Umbilical cord (tissue), 2 donors: ENCODE measurements around the gene FCHO2. TPM values are rescaled to one million over a fixed set of nuclear protein-coding genes. Genes with fewer than 3 reads are reported as not detected.
"Not testable (repeated sequence)": the region's sequence is repeated elsewhere in the genome, so short reads cannot be mapped to it uniquely, and the experiment has no call there.

Source experiments
- DNase-seq: peaks from one replicate; pipeline ENCODE4 v3.0.0-alpha.2; 2015; ENCODE audit warnings: low spot score
- total RNA-seq: library from RNA; depleted of rRNA; stranded (reverse); fragments of >200 nt; gene quantifications from one replicate; pipeline ENCODE4 v1.2.3, GENCODE V29; 2014; ENCODE audit warnings: low replicate concordance; ENCODE audit not compliant: insufficient read depth

FCHO2 gene
- total RNA-seq, 1 donor from 2014 or later, result 38.0 TPM

GRCh38 chr5:72955143-72955767 is 586 bp upstream of the FCHO2 start:
- no peak for DNase-seq

GRCh38 chr5:72956324-72957140 is 691 bp downstream of the FCHO2 start:
- peak; percentile 75 for DNase-seq

GRCh38 chr5:72957337-72957736 is 1.5 kb downstream of the FCHO2 start:
- DNase-seq, result no peak

- DNase-seq, result no peak
Measured at GRCh38 chr5:72959257-72959656, 3.4 kb downstream of the FCHO2 start.

GRCh38 chr5:72974481-72974880 is 18.6 kb downstream of the FCHO2 start:
- not testable (repeated sequence) for DNase-seq

- DNase-seq, result not testable (repeated sequence)
Measured at GRCh38 chr5:72976810-72977209, 21.0 kb downstream of the FCHO2 start.

- no peak for DNase-seq
Measured at GRCh38 chr5:72985719-72986118, 29.9 kb downstream of the FCHO2 start.

GRCh38 chr5:72988769-72989168 is 32.9 kb downstream of the FCHO2 start:
- no peak for DNase-seq

- no peak for DNase-seq
Measured at GRCh38 chr5:72991394-72991793, 35.6 kb downstream of the FCHO2 start.

GRCh38 chr5:72994578-72994977 is 38.7 kb downstream of the FCHO2 start:
- no peak for DNase-seq

- DNase-seq, result no peak
Measured at GRCh38 chr5:72996632-72997031, 40.8 kb downstream of the FCHO2 start.

- no peak for DNase-seq
Measured at GRCh38 chr5:72999916-73000315, 44.1 kb downstream of the FCHO2 start.

GRCh38 chr5:73005886-73006285 is 50.0 kb downstream of the FCHO2 start:
- no peak for DNase-seq

- peak; percentile 23 for DNase-seq
Measured at GRCh38 chr5:73007051-73007450, 51.2 kb downstream of the FCHO2 start.

GRCh38 chr5:73008831-73009230 is 53.0 kb downstream of the FCHO2 start:
- no peak for DNase-seq

- not testable (repeated sequence) for DNase-seq
Measured at GRCh38 chr5:73011612-73012011, 55.8 kb downstream of the FCHO2 start.

- no peak for DNase-seq
Measured at GRCh38 chr5:73018892-73019291, 63.1 kb downstream of the FCHO2 start.

- DNase-seq, result no peak
Measured at GRCh38 chr5:73019766-73020165, 63.9 kb downstream of the FCHO2 start.

GRCh38 chr5:73022471-73023169 is 66.8 kb downstream of the FCHO2 start:
- DNase-seq, result no peak

- DNase-seq, result not testable (repeated sequence)
Measured at GRCh38 chr5:73024946-73025544, 69.2 kb downstream of the FCHO2 start.

GRCh38 chr5:73027361-73027760 is 71.5 kb downstream of the FCHO2 start:
- no peak for DNase-seq

- no peak for DNase-seq
Measured at GRCh38 chr5:73027816-73028215, 72.0 kb downstream of the FCHO2 start.
